ENCODE measurements around the gene CA10.

DNA sequence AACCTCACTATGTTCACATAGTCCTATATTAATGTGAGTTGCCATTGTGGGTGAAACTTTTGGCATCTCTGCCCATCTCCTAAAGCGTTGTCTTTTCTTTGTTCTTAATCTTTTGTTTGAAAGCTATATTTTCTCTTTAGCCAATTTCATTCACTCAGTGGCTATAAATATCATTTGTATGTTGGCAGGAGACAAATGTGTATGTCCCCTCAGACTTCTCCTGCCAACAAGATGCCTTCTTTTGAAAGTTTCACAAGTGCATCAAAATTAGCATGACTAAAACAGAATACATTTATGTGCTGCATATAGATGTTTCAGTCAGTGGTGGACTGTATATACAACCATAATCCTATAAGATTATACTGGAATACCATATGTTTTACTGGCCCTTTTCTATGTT lies 109.0 kb downstream of the CA10 start:
- TF ChIP-seq, protein P1, sequence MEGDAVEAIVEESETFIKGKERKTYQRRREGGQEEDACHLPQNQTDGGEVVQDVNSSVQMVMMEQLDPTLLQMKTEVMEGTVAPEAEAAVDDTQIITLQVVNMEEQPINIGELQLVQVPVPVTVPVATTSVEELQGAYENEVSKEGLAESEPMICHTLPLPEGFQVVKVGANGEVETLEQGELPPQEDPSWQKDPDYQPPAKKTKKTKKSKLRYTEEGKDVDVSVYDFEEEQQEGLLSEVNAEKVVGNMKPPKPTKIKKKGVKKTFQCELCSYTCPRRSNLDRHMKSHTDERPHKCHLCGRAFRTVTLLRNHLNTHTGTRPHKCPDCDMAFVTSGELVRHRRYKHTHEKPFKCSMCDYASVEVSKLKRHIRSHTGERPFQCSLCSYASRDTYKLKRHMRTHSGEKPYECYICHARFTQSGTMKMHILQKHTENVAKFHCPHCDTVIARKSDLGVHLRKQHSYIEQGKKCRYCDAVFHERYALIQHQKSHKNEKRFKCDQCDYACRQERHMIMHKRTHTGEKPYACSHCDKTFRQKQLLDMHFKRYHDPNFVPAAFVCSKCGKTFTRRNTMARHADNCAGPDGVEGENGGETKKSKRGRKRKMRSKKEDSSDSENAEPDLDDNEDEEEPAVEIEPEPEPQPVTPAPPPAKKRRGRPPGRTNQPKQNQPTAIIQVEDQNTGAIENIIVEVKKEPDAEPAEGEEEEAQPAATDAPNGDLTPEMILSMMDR (IDR thresholded peaks at IDR 0.05): no peak
- no peak for TF ChIP-seq POLR2A (IDR thresholded peaks at IDR 0.05)
